ENCODE results near the gene SND1.

SND1 gene

DNA sequence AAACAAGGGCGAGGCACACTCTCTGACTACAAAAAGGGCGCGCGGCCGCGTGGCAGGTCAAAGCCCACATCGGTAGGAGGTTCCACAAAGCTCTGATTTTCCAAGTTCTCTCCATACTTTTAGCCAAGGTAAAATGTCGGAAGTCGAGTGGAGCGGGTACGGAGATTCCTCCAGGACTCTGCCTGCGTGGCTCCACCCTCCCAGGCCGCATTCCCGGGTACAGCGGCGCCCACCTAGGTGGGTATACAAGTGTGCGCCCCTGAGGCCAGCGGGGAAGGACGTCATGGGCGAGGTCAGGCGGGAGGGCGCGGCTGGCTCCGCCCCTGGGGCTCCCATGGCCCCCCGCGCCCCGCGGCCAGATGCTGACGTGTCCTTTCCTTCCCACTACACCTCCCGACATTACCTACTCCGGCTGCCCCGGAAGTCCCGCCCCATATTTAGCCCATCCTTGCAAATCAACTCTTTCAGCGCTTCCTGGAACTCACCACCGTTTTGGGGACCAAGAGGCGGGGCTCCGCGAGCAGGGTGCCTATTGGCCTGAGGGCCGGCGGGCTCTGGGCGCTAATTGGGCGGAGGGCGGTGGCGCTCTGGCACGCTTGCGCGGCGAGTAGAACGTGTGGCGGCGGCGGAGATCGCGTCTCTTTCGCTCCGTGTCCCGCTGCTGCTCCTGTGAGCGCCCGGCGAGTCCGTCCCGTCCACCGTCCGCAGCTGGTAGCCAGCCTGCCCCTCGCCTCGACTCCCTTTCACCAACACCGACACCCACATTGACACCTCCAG is at the start of gene SND1:
Gene SND1 (plus strand): TSS at position 639 of the 777 bp plus-strand sequence. CDS start 180 bp downstream, outside the sequence.
- DNase-seq (ENCODE audit: low read depth): peak; percentile 97

DNA sequence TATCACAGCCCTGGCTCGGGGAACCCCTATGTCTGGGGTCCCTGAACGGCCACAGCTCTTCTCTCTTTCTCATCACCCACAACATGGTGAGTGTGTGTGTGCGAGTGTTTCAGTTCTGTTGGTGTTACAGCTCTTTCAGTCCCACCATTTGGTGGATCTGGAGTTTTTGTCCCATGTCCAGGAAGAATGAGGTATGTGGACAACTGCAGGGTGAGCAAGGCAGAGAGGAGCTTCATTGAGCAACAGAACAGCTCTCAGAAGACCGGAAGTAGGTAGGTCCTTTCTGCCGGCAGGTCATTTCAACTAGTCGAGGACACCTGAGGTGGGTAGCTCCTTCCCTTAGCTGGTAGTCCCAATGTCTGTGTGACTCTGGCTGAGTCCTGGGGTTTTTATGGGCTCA is 43.5 kb upstream of the SND1 start:
- no peak for DNase-seq (ENCODE audit: low read depth)

DNA sequence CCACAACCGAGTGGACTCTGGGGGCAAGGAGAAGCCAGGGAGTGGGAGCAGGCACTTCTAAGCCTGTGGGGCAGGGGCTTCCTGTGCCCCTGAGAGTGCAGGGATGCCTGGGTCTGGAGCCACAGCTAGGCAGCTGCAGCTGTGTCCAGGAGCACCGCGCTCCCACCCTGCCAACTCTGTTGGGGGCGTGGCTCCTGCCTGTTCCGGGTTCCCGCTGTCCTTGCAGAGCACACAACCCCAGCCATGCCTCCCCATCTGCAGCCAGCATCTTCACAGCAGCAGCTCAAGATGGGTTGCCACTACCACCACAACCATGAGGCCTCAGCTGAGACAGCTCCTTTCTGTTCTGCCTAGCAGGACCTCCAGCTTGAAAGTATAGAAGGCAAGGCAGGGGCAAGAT is 42.7 kb upstream of the SND1 start:
- no peak for DNase-seq (ENCODE audit: low read depth)

DNA sequence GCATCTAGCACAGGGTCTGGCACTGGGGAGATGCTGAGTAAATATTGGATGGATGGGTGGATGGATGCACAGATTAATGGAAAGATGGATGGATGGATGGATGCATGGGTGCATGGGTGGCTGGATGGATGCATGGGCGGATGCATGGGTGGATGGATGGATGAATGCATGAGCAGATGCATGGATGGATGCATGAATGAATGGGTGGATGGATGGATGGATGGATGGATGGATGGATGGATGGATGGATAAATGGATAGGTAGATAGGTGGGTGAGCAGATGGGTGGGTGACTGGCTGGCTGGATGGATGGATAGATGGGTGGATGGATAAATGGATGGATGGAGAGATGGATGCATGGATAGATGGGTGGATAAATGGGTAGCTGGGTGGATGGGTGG is 39.7 kb upstream of the SND1 start:
- DNase-seq (ENCODE audit: low read depth): no peak

DNA sequence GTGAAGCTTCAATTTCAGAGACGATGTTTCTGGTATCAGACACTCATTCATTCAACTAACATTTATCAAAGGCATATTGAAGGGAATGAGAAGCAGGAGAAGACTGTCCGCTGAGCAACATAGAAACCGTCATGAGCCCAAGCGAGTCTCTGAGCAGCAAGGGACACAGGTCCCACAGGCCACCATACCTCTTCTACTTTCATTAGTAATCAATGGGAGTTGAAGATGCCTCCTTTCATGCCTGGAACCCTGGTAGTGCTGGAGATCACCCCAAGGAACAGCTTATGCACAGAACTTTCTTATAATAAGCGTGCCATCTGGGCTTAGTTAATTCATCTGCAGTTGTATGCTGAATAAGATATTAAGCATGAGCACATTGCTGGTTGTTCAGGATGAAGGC is 35.3 kb upstream of the SND1 start:
- no peak for DNase-seq (ENCODE audit: low read depth)

DNA sequence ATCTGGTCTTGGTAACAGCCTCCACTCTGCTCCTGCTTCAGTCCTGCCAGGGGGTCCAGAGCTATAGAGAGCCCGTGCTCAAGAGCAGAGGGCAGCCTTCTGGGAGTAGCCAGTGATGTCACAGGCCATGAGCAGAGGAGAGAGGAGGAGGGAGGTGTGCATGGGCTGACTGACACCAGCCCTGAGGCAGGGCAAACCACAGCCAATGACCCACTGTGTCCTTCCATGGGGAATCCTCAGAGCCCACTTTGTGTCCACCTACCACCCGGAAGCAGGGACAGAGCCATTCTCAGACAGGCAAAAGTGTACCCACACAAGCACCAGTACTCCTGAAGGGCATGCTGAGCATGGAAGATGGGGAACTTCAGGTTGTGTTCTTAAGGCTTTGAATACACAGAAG is 34.0 kb upstream of the SND1 start, which contains the start of gene PAX4:
Gene PAX4 (minus strand): TSS at position 101 of the 400 bp plus-strand sequence. CDS start 2,214 bp downstream, outside the sequence.
- DNase-seq (ENCODE audit: low read depth): no peak

DNA sequence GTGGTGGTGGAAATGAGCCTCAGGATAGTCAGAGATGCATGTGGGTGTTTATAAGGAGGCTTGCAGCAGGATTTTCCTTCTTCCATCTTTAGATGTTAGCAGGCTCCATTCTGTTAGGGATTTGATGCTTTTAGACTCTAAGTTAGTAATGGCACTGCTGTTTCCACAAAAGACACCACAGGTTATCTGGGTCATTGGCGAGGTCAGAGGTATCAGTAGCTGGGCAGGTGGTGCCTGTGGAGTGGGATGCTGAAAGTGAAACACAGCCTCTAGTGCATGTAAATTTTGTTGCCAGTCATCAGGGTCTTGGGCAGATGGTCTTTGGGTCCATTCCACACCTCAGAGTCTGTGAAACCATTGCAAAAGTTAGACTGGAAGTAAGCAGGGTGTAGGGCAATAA is 33.2 kb upstream of the SND1 start:
- DNase-seq (ENCODE audit: low read depth): no peak

DNA sequence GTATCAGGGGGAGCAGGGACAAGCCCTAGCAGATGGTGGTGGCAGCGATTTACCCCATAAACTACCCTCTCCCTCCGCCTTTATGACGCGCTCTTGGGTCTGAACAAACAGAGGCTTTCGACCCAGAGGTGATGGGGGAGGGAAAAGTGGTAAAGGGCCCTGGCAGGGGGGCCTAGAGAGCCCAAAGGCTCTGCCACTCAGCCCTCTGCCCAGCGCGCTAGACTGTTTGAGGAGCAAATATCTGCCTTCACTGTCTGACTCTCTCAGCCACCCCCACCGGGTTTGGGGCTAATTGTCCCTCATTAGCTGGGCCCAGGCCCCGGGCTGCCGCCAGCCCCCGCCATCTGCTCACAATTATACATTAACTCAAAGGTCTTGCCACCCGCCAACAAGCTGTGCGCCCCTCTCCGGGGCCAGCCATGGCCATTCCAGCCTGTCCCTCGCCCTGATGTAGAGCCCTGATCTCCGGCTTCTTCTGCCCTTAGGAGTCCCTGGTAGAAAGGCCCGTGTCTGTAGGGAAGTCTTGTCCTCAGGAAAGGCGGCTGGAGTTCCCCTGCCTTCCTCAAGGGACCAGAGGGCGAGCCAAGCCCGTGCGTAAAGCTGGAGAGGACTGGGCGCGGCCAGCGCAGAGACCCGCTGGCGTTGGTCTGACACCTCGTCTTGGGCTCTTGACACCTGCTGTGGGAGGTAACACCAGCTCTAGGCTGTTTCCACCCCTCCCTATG is 32.2 kb upstream of the SND1 start:
- DNase-seq (ENCODE audit: low read depth): no peak

DNA sequence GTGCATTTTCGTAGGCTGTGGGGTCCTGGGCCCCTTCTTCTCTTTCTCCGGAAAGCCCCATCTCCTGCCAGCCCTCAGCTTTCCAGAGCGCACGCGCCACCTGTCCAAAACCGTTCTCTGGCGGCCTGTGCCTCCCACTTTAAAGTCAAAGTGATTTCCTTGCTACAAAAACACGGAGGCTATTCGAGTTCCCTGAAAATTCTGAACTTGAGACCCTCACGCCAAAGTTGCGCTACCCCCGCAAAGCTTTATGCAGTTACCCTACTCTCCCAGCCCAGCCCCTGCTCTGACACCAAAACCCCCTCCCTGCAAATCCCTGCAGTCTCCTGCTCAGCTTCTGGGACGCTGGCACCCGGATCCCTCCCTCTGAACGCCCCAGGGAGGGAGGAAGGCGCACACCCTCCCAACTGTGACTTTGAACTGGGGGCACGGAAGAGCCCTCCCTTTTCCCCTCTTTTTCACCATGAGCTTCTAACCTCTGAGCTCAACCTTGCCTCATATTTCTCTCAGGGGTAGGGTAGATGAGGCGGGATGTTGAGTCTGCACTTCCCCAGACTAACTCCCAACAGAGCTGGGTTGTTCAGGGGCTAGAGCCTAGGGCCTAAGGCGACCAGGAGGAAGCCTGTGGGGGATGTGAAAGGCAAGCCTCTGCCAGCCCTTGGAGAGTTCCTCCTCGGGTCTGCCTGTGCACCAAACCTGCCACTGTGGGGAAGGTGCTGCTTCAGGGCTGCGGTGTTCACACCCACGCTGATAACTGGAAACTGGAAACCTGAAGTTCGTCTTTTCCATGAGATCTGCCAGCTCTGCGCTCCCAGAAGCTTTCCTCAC is 31.4 kb upstream of the SND1 start:
- no peak for DNase-seq (ENCODE audit: low read depth)

DNA sequence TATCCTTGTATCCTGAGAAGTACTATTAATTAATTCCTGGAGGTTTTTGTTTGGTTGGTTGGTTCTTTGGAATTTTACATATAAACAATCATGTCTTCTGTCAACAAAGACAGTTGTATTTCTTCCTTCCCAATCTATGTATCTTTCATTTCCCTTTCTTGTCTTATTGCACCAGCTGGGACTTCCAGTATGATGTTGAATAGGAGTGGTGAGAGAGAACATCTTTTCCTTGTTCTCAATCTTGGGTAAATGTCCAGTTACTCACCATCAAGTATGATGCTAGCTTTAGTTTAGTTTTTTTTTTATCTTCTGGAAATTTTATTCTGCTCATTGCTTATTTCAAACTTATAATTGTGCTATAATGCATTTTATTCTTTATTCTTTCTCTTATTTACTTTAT is 26.7 kb upstream of the SND1 start:
- DNase-seq (ENCODE audit: low read depth): no peak

DNA sequence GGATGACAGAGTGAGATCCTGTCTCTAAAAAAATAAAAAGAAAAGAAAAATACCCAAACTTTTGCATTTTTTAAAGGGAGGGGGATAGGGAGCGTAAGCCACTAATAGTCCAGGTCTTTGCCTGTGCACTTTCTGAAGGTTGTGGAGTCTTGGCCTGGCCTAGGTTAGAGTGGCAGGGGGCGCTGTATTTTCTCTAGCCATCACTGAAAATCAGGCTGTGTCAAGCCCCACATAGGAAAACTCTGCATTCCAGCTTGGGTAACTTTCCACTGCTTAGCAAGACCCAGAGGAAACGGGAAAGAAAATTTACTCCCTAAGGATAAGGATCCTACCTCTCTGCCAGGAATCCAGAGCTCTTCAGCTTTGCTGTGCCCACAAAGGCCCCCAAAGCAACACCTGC is 23.5 kb upstream of the SND1 start:
- no peak for DNase-seq (ENCODE audit: low read depth)

DNA sequence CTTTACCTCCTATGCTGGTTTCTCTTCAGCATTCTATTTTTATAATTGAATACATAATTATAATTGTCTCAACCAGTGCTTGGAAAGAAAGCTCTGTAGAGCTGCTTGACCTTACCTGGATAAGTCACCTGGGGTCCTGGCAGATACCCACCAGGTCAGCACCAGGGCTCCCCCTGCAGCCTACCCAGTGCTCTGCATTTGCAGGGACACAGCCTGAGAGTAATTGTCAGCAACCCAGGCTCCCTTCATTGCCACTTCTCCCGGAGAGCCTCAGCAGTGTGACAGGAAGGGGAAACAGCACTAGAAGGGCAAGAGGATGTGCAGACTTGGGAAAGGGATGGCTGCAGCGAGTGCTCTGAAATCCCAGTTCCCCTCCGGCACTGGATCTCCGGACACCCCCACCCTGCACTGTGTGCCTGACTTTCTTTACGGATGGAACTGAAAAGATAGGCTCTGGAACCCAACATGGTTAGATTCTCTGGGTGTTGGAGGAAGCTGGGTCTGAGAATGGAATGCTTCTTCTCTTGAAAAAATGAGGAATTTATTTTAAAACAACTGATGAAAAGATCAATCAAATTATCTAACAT is 22.6 kb upstream of the SND1 start:
- no peak for DNase-seq (ENCODE audit: low read depth)

DNA sequence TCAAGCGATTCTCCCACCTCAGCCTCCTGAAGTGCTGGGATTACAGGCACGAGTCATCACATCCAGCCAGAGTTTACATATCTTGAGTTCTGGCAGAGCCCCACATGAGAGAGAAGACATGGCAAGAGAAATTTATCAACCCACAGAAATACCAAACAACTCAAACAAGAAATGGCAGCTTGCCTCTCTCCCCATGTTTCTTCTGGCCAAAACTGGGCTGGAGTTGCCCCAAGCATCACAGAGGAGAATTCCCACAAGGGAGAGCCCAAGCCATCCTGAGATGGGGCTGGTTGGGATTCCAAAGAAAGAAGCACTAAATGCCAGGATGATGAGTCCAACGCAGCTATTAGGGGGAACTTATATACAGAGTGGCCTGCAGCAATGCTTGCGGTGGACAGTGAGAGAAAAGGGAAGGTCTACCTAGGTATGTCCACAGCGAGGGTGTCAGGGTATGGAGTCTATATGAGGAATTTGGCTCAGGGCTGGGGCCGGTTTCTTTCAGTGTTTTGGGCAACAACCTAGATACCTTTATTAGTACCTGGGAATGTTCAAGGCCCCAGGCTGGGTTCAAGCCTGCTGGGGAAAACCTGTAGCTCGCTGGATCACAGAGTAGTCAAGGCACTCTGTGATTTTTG is 19.6 kb upstream of the SND1 start:
- DNase-seq (ENCODE audit: low read depth): no peak

DNA sequence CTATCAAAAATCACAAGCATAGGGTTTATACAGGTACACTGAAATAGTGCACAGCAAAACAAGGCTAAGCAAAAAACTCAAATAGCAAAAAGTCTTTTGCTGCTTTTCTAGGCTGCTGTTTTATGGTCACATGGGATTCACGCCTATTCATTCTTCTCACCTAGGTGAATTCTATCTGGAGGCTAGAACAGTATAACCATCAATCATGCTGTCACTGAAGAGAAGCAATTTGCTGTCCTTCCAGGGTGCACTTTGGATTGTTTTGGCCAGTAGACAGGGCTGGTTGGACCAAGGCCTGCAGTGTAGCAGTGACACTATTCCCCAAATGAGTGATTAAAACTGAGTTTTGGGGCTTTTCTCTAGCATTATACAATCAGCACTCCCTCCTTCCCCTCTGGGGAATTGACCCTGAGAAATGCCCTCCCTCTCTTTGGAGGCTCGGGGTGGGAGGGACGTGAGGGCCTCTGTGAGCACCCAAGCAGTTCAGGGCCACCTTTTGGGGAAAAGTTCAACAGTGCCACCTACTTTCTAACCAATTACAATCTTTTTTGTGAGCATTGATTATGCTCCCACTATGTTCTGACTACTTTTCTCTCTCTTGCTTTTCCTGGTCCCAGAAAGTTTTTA is 16.2 kb upstream of the SND1 start:
- DNase-seq (ENCODE audit: low read depth): no peak

DNA sequence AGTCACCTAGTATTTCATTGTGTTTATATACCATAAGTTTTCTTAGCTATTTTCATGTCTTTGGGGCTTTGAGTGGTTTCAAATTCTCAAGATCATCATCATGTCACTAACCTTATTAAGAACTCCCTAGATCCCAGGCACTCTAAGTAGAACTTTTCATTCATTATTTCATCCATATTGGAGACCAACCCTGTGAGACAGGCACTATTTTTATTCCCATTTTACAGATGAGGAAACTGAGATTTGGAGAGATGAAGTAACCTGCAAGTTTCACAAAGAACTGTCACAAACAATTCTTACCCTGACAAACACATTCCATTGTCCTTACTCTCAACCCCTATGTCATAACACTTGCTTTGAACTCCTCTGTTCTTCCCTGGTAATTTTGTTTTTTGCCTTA is 13.8 kb upstream of the SND1 start:
- DNase-seq (ENCODE audit: low read depth): no peak

DNA sequence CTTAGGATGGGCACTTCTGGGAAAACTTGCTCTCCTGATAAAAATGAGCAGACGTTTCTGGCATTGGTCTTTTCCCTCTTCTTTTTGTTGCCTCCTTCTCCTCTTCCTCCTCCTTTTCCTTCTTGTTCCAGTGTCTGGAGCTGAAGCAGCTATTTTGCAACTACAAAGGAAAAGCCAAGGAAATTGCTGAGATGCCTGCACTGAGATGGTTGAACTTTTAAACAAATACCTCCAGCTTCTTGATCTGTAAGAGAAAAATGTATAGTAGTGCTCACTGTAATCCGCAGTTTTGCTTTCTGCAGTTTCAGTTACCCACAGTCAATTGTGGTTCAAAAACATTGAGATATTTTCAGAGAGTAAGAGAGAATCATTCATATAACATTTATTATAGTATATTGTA is 7.5 kb upstream of the SND1 start:
- no peak for DNase-seq (ENCODE audit: low read depth)

DNA sequence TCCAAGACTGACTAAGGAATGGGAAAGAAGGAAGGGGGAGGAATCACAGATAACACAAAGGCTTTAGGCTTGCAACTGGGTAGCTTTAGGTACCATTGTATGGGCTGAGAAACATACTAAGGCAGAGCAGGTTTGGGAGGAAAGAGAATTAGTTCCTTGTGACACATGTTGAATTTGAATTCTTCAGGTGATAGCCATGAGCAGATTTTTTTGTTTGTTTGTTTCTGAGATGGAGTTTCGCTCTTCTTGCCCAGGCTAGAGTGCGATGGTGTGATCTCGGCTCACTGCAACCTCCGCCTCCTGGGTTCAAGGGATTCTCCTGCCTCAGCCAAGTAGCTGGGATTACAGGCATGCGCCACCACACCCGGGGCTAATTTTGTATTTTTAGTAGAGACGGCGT is 4.4 kb upstream of the SND1 start:
- no peak for DNase-seq (ENCODE audit: low read depth)

DNA sequence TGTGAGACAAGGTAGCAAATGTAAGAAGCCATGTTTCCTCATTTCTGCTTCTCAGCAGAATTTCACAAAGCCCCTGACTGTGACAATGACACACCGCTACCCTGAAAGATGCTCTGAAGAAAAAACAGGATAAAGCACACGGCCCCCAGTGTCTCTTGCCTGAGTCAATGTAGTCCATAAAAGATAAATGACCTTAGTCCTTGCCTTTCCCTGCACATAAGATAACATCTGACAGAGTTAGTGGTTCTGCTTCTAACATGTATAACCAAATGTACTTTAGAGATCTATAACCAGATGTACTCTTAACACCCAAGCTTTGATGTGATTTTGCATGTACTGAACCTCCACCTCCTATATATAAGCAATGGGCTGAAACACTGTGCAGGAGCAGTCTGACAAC is 3.0 kb upstream of the SND1 start:
- DNase-seq (ENCODE audit: low read depth): no peak

DNA sequence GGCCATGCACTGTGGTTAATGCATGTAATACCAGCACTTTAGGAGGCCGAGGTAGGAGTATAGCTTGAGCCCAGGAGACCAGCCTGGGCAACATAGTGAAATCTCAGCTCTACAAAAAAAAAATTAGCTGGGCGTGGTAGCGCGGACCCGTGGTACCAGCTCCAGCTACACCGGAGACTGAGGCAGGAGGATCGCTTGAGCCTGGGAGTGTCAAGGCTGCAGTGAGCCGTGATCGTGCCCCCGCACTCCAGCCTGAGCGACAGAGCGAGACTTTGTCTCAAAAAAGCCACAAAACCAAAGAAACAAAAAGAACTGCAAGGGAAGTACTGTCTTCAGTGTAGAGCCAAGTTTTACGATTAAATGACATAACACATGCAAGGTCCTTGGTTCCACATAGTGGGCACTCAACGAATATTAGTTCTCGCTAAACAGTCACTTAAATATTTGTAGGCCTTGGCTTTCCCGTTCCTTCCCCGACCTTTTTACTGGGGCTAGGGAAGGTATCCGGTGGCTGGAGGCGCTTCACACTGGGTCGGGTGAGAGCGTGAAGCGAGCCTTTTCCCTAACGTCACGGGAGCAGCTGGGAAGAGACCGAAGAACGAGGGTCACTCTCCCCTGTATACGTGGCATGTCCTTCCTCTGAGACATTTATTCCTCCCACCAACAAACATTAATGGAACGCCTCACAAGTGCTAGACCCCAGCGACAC is 993 bp upstream of the SND1 start:
- no peak for DNase-seq (ENCODE audit: low read depth)

DNA sequence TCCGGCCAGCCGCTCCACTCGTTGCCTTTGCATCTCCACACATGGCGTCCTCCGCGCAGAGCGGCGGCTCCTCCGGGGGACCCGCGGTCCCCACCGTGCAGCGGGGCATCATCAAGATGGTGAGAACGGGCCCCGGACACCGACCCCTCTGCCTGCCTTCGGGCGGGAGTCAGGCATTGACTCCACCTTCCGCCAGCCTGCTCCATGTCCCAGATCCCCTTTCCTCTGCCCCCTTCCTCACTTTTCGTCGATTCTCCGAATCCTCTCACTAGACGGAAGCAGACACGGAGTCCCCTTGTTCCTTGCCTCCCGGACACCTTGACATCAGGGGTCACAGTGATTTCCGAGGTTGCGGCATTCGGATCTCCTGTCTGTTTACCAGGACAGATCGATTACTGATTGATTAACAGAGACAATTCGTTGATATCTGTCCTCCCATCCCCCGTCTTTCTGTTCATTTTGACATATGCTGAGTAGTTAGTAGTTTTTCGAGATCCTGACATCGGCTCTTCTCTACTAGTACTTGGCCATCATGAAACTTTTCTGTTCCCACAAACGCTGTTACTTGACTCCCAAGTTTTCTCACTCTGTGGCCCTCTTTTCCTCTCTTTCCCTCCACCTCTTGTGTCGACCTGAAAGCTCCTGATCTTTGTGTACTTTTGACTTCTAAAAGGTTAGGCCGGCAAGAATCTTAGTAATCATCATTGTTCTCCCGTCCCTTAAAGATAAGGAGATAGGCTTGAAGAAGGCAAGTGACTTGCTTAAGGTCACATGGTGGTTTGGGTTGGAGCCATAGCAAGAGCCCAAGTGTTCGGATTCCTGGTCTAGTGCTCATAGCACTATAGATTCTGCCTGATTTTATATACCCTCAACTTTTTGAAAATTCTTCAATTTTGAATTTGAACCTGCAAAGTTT is 597 bp downstream of the SND1 start:
- no peak for DNase-seq (ENCODE audit: low read depth)
